ENCODE results near the gene ANXA2R. TPM values are rescaled to one million over a fixed set of nuclear protein-coding genes. Genes with fewer than 3 reads are reported as not detected.

ANXA2R gene
- total RNA-seq, 2 experiments from 2014 or later = 3.2 to 4.6 TPM

DNA sequence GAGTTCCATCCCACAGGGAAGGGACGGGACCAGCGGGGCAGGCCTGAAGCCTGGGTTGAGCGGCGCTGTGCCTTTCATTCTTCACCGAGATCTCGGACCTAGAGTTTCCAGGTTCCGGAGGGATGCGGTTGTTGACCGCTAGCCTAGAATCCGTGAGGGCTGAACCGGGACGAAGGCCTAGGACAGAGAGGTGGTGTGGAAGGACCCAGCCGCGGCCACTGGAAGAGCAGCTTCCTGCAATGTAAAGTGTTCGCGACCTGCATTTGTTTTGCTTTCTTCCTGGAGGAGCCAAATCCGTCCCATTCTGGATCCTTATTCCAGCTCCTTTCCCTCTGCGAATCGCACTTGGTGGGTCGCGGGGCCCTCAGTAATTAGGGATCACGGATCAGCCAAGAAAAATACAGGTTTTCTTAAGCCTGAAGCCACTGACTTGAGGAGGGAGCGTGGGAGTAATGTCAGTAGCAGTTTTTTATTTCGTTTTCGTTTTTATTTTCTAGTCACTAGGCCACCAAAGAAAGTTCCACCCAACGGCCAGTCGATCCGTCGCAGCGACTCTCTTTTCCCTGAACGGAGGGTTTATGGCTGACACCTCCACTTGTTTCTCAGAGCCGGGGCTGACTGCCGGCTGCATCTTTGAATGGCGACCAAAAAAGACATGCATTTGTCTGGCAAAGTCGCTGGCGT lies 48.6 kb downstream of the ANXA2R start:
- Mint-ChIP-seq H3K27ac (peak overlapping the region; percentile 100), H3K4me3 (peak overlapping the region; percentile 98), H3K36me3 (ENCODE audit: low read depth) (peaks cover 17% of the 10 kb centered on the region), H3K27me3 (no peaks in the 10 kb centered on the region), H3K9me3 (ENCODE audit: low read depth) (peaks cover 2% of the 10 kb centered on the region), H3K4me1 (peaks cover 43% of the 10 kb centered on the region)
- DNase-seq (no peak), ATAC-seq (peak; percentile 9)
- ChIA-PET CTCF (interaction anchor here (0.6 to 7.7 kb wide), 15 partner anchors 14 to 322 kb away, joined by 3 to 132 read pairs (median 5); partner anchors contain the start of genes ANXA2R and HMGCS1), POLR2A (interaction anchor here (0.9 to 3.2 kb wide), 7 partner anchors 16 to 129 kb away, joined by 3 to 52 read pairs (median 6); partner anchors contain the start of gene ZNF131)
- intact Hi-C loops (cut with DNase I, micrococcal nuclease) = loop anchor here (1.0 to 5.0 kb wide), 6 partner anchors 83 to 1816 kb away; partner anchors contain the start of genes MRPS30 (in 1 of the 2), NIM1K (in 1 of the 2) and TMEM267 (in 1 of the 2)

- CTCF ChIA-PET = interaction anchor here (0.6 to 7.7 kb wide), 8 partner anchors 17 to 82 kb away, joined by 3 to 132 read pairs (median 6); partner anchors contain the start of gene ANXA2R
- POLR2A ChIA-PET = interaction anchor here (2.3 kb wide), 1 partner anchor 40 kb away, joined by 16 read pairs; no protein-coding TSS in a partner anchor
- ATAC-seq (no peak), DNase-seq (no peak)
- Mint-ChIP-seq H3K9me3 (ENCODE audit: low read depth) (peaks cover 2% of the 10 kb centered on the region), H3K27me3 (no peaks in the 10 kb centered on the region), H3K4me1 (peaks cover 43% of the 10 kb centered on the region), H3K27ac (peak overlapping the region; percentile 100), H3K4me3 (peak overlapping the region; percentile 98), H3K36me3 (ENCODE audit: low read depth) (peaks cover 17% of the 10 kb centered on the region)
- intact Hi-C loops (cut with DNase I, micrococcal nuclease) = loop anchor here in 1 of 2 experiments (2.0 to 5.0 kb wide), 4 partner anchors 82 to 1816 kb away; partner anchors contain the start of genes MRPS30, NIM1K and TMEM267
Measured at GRCh38 chr5:42990892-42991291, 49.2 kb downstream of the ANXA2R start.

Other genes with a start within 250 kb of the ANXA2R start
- not detected for gene SELENOP, start 228.4 kb downstream of the ANXA2R start, total RNA-seq
- gene ZNF131, start 80.6 kb upstream of the ANXA2R start, total RNA-seq = 10 to 100 TPM; 30.9 to 33.4 TPM
- 1 to 10 TPM; 2.1 to 2.3 TPM for gene NIM1K, start 151.9 kb upstream of the ANXA2R start, total RNA-seq